MM.1S (cell line): ENCODE measurements around the gene TTC1.

Experiments
- DNase-seq: peaks from one replicate; pipeline ENCODE4 v3.0.0-alpha.2; 2015
- H2AFZ ChIP-seq: fragments of 300-600 bp; sonication (generic); 2 replicates; pipeline ENCODE4 v1.6.0; 2016; ENCODE audit warnings: antibody characterized with exemption, low read length
- H3F3A ChIP-seq: fragments of 300-600 bp; sonication (generic); 2 replicates; pipeline ENCODE4 v1.6.1; 2016; ENCODE audit warnings: mild to moderate bottlenecking, antibody characterized with exemption, low read length, moderate library complexity, mixed read lengths; ENCODE audit not compliant: insufficient read depth
- H3K27ac ChIP-seq: fragments of 300-600 bp; sonication (generic); 2 replicates; pipeline ENCODE4 v1.5.1; 2016; ENCODE audit warnings: mild to moderate bottlenecking, low read length
- H3K27me3 ChIP-seq: fragments of 300-600 bp; sonication (generic); replicated peaks from 2 replicates; pipeline ENCODE4 v1.6.0; 2016; ENCODE audit warnings: low read length; ENCODE audit not compliant: insufficient read depth
- H3K36me3 ChIP-seq: fragments of 300-600 bp; sonication (generic); replicated peaks from 2 replicates; pipeline ENCODE4 v1.6.1; 2016; ENCODE audit warnings: mild to moderate bottlenecking, low read length, mixed read lengths; ENCODE audit not compliant: insufficient read depth
- H3K4me1 ChIP-seq: fragments of 300-600 bp; sonication (generic); 2 replicates; pipeline ENCODE4 v1.6.1; 2016; ENCODE audit warnings: low read length, mixed read lengths
- H3K4me2 ChIP-seq: fragments of 300-600 bp; sonication (generic); 2 replicates; pipeline ENCODE4 v1.6.0; 2016; ENCODE audit warnings: low read depth, low read length
- H3K4me3 ChIP-seq: fragments of 300-600 bp; sonication (generic); 2 replicates; pipeline ENCODE4 v1.5.1; 2016; ENCODE audit warnings: low read length, mixed read lengths
- H3K79me2 ChIP-seq: fragments of 300-600 bp; sonication (generic); 2 replicates; pipeline ENCODE4 v1.6.1; 2016; ENCODE audit warnings: mixed run types, low read length, mixed read lengths
- H3K9ac ChIP-seq: fragments of 300-600 bp; sonication (generic); 2 replicates; pipeline ENCODE4 v1.6.1; 2016; ENCODE audit warnings: low read length, mixed read lengths
- H3K9me2 ChIP-seq: fragments of 300-600 bp; sonication (generic); replicated peaks from 2 replicates; pipeline ENCODE4 v1.6.1; 2016; ENCODE audit warnings: mild to moderate bottlenecking, low read length, mixed read lengths; ENCODE audit not compliant: insufficient read depth
- H3K9me3 ChIP-seq: fragments of 300-600 bp; sonication (generic); replicated peaks from 2 replicates; pipeline ENCODE4 v1.6.1; 2016; ENCODE audit warnings: mild to moderate bottlenecking, low read length, mixed read lengths; ENCODE audit not compliant: insufficient read depth
- H4K20me1 ChIP-seq: fragments of 300-600 bp; sonication (generic); 2 replicates; pipeline ENCODE4 v1.6.1; 2016; ENCODE audit warnings: mild to moderate bottlenecking, low read length, moderate library complexity, mixed read lengths; ENCODE audit not compliant: insufficient read depth
- EZH2 ChIP-seq: fragments of 300-600 bp; sonication (generic); optimal IDR thresholded peaks from 2 replicates; pipeline ENCODE3; 2017; ENCODE audit warnings: low read depth, mild to moderate bottlenecking, antibody characterized with exemption, low read length, mixed read lengths
- EZH2phosphoT487 ChIP-seq: fragments of 300-600 bp; sonication (generic); IDR thresholded peaks from 2 replicates; pipeline ENCODE4 v1.6.1; 2018; ENCODE audit warnings: antibody characterized with exemption, low read length
- TF ChIP-seq, protein P1 (sequence below): fragments of 300-600 bp; sonication (generic); IDR thresholded peaks from 2 replicates; pipeline ENCODE4 v1.5.1; 2016; ENCODE audit warnings: antibody characterized with exemption, low read length, mixed read lengths

TTC1 gene

GRCh38 chr5:160029004-160029403 is 20.1 kb downstream of the TTC1 start:
- no peak overlapping the region for H3K4me3 ChIP-seq
- TF ChIP-seq EZH2 (no peak), EZH2phosphoT487 (no peak)
- TF ChIP-seq, protein P1, sequence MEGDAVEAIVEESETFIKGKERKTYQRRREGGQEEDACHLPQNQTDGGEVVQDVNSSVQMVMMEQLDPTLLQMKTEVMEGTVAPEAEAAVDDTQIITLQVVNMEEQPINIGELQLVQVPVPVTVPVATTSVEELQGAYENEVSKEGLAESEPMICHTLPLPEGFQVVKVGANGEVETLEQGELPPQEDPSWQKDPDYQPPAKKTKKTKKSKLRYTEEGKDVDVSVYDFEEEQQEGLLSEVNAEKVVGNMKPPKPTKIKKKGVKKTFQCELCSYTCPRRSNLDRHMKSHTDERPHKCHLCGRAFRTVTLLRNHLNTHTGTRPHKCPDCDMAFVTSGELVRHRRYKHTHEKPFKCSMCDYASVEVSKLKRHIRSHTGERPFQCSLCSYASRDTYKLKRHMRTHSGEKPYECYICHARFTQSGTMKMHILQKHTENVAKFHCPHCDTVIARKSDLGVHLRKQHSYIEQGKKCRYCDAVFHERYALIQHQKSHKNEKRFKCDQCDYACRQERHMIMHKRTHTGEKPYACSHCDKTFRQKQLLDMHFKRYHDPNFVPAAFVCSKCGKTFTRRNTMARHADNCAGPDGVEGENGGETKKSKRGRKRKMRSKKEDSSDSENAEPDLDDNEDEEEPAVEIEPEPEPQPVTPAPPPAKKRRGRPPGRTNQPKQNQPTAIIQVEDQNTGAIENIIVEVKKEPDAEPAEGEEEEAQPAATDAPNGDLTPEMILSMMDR = no peak
- no peak overlapping the region for H3K9ac ChIP-seq
- H3K4me2 ChIP-seq = no peak overlapping the region
- H3K9me3 ChIP-seq = no peaks in the 10 kb centered on the region
- H3K27ac ChIP-seq = no peak overlapping the region
- H4K20me1 ChIP-seq = no peaks in the 10 kb centered on the region
- H3K9me2 ChIP-seq = no peaks in the 10 kb centered on the region
- H3F3A ChIP-seq = no peaks in the 10 kb centered on the region
- no peaks in the 10 kb centered on the region for H3K4me1 ChIP-seq
- peaks cover 7% of the 10 kb centered on the region; the same call in 1 of the 2 replicates for H3K36me3 ChIP-seq
- DNase-seq = no peak
- H3K79me2 ChIP-seq = peaks cover 19% of the 10 kb centered on the region
- no peaks in the 10 kb centered on the region for H3K27me3 ChIP-seq
- H2AFZ ChIP-seq = no peak overlapping the region

- TF ChIP-seq, protein P1 = no peak
- TF ChIP-seq EZH2 (no peak), EZH2phosphoT487 (no peak)
- H3K4me2 ChIP-seq = no peak overlapping the region
- no peaks in the 10 kb centered on the region for H3K4me1 ChIP-seq
- DNase-seq = no peak
- peaks cover 19% of the 10 kb centered on the region for H3K79me2 ChIP-seq
- no peak overlapping the region for H3K27ac ChIP-seq
- no peaks in the 10 kb centered on the region for H3K27me3 ChIP-seq
- no peak overlapping the region for H2AFZ ChIP-seq
- no peaks in the 10 kb centered on the region for H3F3A ChIP-seq
- H3K9ac ChIP-seq = no peak overlapping the region
- peaks cover 7% of the 10 kb centered on the region; the same call in 1 of the 2 replicates for H3K36me3 ChIP-seq
- H3K9me2 ChIP-seq = no peaks in the 10 kb centered on the region
- H3K4me3 ChIP-seq = no peak overlapping the region
- H3K9me3 ChIP-seq = no peaks in the 10 kb centered on the region
- no peaks in the 10 kb centered on the region for H4K20me1 ChIP-seq
Measured at GRCh38 chr5:160029540-160030139, 20.7 kb downstream of the TTC1 start.

DNA sequence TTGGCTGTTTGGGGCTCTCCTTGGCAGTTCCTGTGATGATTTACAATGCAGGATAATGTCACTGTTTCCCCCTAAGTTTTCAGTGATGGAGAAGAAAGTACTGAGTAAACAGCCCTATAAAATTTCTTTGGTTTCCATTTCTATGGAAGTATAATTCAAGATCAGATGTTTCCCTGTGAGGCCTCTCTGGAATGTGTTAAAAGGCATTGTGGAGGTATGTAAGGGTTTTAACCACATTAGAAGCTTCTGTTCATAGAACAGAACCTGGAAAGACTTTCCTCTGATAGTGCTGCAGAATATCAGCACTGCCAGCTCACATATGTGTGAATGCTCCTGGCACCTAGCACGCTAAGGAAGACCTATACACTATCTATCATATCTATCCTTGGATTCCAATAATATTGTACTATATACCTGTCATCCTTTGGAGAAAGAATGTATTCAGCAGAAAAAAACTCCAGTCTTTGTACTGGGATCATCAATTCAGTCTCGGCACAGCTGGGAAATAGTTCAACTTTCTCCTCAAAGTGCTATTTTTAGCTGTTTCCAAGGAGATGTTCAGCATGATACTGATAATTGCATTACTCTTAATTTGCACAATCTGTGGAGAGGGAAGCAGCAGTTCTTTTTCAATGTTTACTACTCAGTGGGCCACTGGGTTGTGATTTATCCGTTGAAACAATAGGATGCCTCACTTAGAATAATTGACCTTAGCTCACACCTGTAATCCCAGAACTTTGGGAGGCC is 21.9 kb downstream of the TTC1 start:
- TF ChIP-seq EZH2phosphoT487 = no peak
- TF ChIP-seq EZH2 = no peak
- TF ChIP-seq, protein P1 = no peak
- Histone ChIP-seq H4K20me1 (no peaks in the 10 kb centered on the region), H3K27ac (no peak overlapping the region), H3K4me1 (no peaks in the 10 kb centered on the region), H3K9me3 (no peaks in the 10 kb centered on the region), H2AFZ (no peak overlapping the region), H3K79me2 (peaks cover 16% of the 10 kb centered on the region), H3K4me3 (no peak overlapping the region), H3K36me3 (peaks cover 7% of the 10 kb centered on the region; the same call in 1 of the 2 replicates), H3K9me2 (no peaks in the 10 kb centered on the region), H3K9ac (no peak overlapping the region), H3F3A (no peaks in the 10 kb centered on the region), H3K4me2 (no peak overlapping the region), H3K27me3 (no peaks in the 10 kb centered on the region)
- DNase-seq = no peak
